ENCODE data around the gene C1orf226.
"Not testable (repeated sequence)": the region's sequence is repeated elsewhere in the genome, so short reads cannot be mapped to it uniquely, and the experiment has no call there.

The C1orf226 gene, protein sequence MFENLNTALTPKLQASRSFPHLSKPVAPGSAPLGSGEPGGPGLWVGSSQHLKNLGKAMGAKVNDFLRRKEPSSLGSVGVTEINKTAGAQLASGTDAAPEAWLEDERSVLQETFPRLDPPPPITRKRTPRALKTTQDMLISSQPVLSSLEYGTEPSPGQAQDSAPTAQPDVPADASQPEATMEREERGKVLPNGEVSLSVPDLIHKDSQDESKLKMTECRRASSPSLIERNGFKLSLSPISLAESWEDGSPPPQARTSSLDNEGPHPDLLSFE

DNA sequence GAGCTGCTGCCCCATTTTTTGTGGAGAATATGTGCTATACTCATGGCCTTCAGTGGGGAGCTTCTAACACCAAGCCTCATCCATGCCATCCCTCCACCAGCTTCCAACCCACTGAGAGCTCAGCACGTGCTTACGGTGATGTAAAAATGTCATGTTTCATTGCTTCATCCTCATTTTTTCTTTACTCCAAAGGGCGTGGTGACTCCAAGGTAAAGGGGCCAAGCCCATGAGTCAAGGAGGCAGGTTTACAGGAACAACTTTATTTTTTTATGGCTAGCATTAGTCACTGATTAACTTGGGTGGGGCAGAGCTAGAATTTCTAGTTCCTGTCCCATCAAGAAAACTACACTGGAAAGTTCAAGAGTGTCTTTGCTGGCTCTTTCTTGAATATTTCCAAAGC is at the start of gene C1orf226:
C1orf226 (plus strand) TSS at position 346 of the 400 bp plus-strand sequence. CDS start 174 bp downstream, outside the sequence.
- in situ Hi-C loops (cut with MboI; ENCODE audit: low sequenced_read_pairs), result no loop called here

DNA sequence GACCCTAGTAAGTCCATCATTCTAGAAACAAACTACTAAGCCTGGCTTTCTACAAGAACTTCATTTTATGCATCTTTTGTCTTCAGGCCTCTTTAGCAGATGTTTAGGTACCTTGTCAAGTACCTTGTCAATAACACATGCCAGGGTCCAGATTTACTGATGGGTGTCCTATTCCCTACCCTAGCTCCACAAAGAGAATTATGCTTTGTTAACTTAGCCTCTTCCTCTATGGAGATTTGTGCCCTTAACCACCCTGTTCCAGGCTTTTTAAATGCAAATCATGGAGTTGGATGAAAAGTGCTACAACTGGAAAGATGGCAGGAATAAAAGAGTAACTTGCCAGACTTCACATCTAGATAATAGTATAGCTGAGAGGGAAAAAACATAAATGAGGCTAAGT is 47.5 kb upstream of the C1orf226 start:
- in situ Hi-C loops (cut with MboI; ENCODE audit: low sequenced_read_pairs), result no loop called here

DNA sequence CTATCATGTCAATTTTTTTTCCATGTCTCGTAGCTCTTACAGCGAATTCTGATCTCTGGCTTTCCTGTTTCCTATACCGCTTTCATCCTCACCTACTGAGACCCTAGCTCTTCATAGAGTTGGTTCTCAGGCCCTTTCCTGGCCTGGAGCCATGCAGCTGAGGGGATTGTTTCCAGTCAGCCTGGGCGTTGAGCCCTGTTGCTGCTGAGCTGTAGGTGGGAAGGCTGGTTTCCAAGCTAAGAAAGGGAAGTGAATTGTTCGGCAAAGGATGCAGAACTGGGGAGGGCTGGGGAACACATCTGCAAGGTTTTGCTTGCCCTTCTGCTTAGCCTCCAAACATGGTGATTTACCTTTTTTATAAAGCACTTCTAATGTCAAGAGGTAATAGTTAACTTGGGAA is 46.4 kb upstream of the C1orf226 start:
- in situ Hi-C loops (cut with MboI; ENCODE audit: low sequenced_read_pairs), result no loop called here

DNA sequence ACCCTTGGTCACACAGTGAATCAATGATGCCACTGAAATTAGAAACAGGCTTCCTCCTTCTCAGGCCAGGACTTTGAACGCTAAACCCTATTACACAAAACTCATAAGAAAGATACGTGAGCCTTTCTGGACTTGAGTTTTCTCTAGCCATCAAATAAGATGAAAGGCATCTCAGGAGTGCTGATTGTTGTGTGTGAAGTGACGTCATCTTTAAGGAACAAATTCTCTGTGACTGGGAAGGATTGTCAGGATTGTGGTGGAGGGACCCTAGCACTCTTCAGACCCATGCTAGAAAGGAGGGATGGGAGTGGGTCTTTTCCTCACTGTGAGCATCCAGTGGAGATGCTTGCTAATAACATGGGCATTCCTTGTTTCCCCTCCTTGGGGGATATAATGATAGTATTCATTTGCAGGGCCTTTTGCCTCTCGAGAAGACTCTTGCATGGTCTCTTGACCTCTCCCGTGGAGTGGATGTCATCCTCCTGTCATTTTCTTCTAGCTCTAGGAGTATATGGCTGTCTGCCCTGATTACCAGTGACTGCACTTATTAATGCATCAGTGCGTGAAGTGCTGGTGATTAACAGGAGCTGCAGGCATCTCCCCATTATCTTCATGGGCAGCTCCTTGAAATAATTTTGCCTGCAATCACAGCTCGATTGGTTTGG is 44.8 kb upstream of the C1orf226 start:
- in situ Hi-C loops (cut with MboI; ENCODE audit: low sequenced_read_pairs), result no loop called here

DNA sequence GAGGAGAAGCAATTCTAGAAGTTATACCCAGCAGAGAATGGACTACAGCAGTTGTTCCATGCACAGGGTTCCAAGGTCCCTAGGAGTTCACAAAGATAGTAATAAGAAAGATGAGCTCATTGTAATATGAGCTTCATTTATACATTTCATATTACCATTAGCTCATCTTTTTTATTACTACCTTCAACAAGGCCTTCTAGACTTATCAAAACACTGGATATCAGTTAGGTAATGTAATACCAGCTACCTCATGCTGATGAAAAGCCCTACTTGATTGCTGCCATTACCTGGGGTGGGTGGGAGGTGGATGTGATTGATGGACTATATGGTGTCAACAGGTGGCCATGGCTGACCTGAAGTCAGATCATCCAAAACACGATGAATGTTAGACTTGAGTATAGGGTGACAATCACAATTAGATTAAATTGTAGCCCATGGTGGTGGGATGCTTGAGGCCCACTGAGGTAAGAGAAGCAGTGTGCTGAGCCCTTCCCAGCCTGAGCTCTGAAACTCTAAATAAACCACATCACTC is 39.0 kb upstream of the C1orf226 start:
- in situ Hi-C loops (cut with MboI; ENCODE audit: low sequenced_read_pairs), result no loop called here

DNA sequence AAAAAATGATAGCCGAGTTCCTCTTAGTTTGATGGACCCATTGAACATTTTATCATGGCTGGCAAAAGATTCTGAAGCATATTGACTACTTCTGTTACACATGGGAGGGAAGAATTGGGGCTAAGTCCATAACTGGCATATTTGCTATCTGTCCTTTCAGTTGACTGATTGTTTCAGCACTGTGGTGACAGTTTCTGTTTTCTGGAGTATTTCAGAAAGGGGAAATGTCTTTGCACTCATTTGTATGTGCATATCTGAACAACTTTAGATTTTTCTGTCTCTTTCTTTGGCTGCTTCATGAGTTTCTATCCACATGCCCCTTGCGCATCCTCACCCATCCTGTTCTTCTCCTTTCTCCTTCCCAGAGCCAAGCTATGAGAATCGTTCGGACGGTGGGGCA is 38.1 kb upstream of the C1orf226 start:
- in situ Hi-C loops (cut with MboI; ENCODE audit: low sequenced_read_pairs), result no loop called here

DNA sequence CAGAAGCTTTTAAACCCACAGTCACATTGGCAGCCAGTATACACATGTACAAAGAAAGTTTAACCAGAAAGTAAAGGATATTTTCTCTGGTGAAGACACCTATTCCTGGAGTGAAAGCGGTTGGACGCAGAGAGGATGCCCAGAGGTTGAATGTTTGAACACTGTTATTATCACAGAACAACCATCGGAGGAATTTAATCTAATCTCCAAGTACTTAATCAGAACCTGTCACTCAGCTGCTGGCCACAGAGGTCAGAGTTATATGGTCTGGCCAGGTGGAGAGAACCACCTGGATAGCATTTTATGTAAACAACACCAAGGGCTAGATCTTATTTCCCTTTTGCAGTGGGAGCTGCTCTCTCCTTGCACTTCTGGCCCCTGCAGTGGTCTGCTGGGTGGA is 34.2 kb upstream of the C1orf226 start:
- in situ Hi-C loops (cut with MboI; ENCODE audit: low sequenced_read_pairs), result no loop called here

DNA sequence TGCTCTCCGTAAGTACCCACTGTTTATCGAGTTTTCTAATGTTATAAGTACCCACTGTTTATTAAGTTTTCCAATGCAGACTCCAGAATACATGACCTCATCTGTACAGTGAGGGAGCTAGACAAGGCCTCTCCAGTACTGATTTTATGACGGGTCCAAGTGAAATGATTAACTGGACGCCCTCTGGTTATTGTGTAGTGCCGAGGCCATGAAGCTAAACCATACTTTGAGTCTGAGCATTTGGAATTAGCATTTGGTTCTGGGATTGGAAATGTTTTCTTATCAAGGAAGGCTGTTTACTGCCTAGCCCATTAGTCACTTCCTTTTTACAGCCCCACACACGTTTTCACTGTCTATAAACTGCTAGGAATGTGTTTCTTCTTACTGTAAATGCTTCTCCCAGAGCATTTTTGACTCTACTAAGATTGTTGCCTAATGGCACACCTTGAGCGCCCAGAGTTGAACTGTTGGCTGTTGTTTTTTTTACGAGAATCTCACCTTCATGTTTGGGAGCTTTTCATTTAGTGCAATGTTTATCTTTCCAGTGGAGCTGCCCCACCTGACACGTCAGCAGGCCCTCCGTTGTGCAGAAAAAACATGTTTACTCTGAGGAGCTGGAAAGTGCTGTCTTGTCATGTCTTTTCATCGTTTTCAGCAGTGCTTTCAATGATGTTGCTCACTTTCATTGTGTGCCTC is 31.7 kb upstream of the C1orf226 start:
- in situ Hi-C loops (cut with MboI; ENCODE audit: low sequenced_read_pairs), result no loop called here

DNA sequence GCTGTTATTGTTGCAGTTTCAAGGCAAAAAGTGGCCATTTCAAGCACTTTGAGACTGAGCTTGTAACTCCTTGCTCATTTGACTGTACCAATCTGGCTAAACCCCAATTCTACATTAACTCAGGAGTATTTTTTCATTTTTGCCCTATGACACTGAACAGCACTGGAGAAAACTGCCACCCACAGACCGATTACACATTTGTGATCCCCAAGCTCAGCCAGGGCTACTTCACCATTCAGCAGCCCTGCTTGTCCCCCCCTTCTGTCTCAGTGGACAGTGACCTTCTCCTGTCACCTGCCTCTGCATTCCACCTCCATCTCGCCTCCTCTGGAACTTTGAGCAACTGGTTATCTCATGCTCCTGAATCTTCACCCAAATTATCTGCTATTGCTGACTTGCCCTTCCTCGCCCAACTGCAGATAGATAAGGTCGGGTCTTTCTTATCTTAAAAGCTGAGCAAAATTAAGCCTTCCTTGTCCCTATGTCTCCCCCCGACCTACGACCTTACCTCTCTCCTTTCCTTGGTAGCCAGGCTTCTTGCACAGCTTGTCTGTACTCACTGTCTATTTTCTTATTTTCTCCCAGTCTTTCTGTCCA is 30.2 kb upstream of the C1orf226 start:
- in situ Hi-C loops (cut with MboI; ENCODE audit: low sequenced_read_pairs), result no loop called here

DNA sequence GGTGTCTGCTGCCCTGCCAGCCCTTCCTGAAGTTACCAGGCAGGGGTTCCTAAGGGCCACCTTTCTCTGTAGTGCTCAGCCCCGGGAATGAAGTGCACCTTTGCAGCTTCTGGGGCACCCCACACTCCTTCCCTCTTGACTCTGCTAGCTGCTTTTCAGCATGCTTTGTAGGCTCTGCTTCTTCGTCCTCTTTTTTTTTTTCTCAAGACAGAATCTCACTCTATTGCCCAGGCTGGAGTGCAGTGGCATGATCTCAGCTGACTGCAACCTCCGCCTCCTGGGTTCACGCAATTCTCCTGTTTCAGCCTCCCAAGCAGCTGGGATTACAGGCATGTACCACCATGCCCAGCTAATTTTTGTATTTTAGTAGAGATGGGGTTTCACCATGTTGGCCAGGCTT is 29.7 kb upstream of the C1orf226 start:
- in situ Hi-C loops (cut with MboI; ENCODE audit: low sequenced_read_pairs), result not testable (repeated sequence)

DNA sequence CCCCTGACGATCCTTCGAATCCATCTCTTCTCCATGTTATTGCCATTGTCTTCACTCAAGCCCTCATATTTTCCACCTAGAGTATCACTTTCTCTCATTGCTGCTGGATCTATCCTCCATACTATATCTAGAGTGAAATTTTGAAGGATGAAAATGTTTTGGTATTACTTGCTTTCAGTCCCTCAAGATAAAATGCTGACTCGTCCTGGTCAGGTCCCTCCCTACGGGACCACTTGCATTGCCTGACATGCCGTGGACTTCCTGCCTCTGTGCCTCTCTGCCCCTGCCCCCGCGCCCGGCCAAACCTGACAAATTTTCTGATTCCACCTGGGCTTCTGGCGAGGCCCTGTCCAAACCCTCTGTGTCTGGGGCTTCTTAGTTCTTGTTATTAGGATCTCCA is 28.4 kb upstream of the C1orf226 start:
- in situ Hi-C loops (cut with MboI; ENCODE audit: low sequenced_read_pairs), result no loop called here

DNA sequence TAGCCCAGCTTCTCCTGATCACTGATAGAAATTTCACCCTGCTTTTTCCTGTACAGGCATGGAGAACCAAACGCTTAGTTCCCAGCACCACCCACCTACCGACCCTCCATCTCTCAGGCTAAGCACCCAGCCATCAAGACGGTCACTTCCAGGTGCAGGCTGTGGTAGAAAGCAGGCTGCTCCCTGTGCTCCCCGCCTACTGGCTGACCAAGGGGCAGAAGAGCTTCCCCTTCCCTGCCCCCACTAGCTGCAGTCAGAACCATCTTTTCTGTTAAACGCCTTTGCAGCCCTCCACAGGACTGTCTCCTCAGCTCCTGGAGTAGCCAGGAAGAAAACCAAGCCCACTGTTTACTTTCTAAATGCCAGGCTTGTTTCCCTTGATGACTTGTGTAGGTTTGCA is 27.8 kb upstream of the C1orf226 start:
- in situ Hi-C loops (cut with MboI; ENCODE audit: low sequenced_read_pairs), result no loop called here

DNA sequence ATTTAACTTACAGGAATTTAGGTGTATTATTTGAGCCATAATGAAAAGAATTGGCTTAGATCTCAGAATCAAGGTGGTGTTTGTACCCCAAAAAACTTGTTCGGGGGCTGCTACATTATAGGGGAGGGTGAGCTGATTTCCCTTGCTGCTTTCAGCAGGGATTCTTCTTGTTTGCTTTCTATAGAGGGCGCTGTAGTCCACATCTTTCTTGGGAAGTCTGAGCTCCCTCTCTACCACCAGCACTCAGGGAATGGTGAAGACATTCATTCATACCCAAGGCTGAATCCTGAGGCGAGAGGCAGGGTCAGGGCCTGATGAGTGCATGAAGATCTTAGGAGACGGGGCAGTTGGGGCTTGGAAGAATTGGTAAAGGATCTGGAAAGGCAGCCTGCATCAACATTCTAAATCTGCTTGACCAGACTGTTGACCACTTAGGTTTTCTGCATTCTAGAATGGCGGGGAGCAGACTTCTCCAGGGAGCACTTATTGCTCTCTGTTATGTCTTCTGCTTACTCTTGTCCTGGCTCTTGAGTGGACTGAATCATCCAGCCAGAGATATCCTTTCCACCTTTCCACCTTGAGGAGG is 23.8 kb upstream of the C1orf226 start:
- in situ Hi-C loops (cut with MboI; ENCODE audit: low sequenced_read_pairs), result no loop called here

DNA sequence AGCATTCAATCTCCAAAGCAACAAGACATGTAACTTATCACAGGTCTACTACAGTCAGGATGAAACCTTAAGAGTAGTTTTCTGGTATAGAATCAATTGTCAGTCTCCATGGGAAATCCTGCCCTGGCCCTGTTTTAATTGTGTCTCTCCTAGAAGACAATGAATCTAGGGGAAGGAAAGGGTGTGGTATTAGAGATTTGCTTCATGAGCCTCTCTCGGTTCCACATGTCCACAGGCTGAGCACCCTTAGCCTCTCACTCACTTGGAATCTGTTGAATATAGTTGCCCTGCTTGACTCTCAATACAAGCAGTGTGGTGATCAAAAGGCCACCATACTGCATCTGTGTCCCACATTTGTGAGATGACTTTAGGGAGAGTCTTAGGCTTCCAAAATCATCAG is 22.6 kb upstream of the C1orf226 start:
- in situ Hi-C loops (cut with MboI; ENCODE audit: low sequenced_read_pairs), result no loop called here

DNA sequence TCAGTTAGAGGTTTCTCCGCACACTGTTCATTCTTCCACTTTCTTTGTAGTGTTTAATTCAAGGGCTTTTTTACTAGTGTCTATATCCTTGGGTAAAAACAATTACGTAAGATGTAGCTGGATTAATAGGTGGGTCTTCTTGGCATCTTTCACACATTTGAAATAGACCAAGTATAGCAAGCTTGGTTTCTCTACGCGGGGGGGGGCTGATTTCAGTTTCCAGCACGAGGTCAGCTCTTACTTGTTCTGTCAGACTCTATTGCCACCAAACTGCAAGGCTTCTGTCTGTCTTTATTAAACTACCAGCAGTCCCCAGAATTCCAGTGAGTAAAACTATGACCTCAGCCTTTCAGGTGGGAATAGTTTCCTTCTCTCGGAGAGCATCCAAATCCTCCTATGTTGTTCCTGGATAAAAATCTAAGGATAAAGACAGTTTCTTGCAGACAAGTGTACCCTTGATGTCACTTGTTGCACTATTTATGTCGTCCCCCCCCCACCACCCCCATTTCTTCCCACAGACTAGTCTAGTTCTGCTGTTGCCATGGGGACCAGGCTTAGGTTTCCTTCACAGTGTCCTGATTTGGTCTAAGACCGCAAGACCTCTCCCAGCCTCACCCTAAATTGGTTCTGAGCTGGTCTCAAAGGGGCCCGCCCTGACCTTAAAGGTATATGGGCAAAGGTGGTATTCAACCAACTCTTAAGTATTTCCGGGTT is 21.8 kb upstream of the C1orf226 start:
- in situ Hi-C loops (cut with MboI; ENCODE audit: low sequenced_read_pairs), result no loop called here

DNA sequence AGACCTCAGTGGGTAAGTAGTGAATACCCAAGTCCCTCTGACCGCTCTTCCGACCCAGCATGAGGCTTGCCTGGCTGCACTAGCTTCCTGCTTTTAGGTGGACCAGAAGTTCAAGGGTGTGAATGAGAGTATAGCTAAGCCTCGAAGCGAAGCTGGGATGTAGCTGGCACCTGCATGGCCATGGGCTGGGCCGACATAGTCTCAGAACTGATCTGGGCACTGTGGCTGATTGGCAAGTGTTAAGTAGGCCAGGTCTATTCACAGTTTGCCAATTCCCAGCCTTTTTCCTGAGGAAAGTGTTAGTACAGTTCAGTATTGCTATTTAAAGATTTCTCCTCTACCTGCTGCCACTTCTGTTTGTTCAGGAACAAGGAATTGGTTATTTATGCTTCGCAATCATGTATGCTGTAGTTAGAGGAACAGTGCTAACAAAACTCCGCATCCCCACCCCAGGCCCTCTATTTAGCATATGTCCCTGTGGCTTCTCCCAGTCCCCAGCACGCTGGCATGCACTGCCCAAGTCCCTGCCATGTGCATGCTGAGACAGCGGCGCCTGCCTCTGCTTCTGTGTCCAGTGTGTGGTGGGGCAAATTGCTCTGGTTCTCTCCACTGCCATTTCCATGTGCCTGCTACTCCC is 21.2 kb upstream of the C1orf226 start:
- in situ Hi-C loops (cut with MboI; ENCODE audit: low sequenced_read_pairs), result no loop called here

DNA sequence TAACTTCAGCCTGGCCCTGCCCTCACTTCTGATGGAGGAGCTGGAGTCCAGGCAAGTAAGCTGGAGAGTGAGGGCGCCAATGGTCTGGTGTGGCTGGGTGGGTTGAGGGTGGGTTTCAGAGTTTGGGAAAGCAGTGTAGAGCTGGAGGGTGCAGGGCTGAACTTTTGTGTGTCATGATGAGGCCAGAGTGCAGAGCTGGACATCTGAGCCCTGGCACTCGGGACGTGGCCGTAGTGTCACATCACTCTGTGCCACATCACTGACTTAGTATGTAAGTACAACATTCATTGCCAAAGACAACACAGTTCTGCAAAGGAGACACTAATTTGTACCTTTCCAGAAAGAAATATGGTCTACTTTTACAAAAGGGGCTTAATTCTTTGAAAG is 20.7 kb upstream of the C1orf226 start:
- in situ Hi-C loops (cut with MboI; ENCODE audit: low sequenced_read_pairs), result no loop called here

DNA sequence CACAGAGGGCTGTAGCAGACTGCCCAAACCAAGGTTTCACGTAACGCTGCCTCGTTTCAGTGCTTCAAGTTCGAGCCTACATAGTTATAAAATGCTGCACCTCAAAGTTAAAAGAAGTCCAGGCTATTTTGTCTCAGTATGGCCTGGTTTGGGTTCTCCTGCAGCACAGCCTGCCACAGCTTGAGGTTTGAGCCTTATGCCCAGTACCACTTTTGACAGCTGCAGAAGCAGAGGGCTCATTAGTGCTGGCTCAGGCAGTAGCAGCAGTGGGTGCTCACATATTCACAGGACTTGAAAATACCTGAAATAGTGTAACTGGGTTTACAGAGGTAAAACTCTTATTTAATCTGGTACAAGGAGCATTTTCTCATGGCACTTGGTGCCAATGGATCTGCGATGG is 20.2 kb upstream of the C1orf226 start:
- in situ Hi-C loops (cut with MboI; ENCODE audit: low sequenced_read_pairs), result no loop called here

DNA sequence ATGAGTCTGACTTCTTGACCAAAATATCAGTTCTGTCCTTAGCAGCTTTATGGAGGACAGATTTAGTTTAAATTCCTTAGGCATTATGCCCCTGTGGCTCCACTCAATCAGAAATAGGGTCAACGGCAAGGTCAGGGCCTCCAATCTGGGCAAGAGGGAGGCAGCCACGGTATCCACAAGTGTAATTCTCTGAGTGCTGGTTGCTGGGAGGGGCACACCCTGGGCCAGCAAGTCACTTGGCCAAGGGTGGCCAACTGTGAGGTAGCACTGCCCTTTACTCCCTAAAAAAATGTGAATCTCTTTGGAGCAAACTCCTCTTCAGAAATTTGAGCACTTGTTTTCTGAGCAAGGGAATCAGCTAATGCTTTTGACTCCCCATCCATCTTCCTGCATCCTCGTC is 17.7 kb upstream of the C1orf226 start:
- in situ Hi-C loops (cut with MboI; ENCODE audit: low sequenced_read_pairs), result no loop called here

DNA sequence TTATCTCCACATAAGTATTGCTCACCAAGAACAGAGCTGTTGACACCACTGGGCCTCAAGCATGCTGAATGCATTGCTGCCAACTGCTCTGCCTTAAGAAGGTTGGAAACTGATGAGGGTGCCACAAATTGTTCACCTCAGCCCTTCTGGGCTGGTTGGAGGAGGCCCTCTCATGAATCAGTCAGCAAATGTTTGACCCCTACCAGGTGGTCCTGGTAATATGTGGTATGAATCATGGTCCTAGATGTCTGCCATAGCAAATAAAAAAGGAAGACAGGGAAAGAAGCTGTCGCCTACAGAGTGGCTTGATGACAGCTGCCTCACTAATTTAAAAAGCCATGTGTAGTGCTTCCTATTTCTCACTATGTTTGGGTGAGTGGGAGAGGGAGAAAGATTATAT is 17.0 kb upstream of the C1orf226 start:
- in situ Hi-C loops (cut with MboI; ENCODE audit: low sequenced_read_pairs), result no loop called here

All from HL-60/S4 treated with retinoic acid at 250 ng/mL for 4 days and 3 days (cell line).